Nephron progenitor cell (in vitro differentiated cells): ENCODE results near the gene TESK1.

Source experiments
- DNase-seq: peaks from one replicate; pipeline ENCODE4 v3.0.0; 2021
- H3K27ac Mint-ChIP-seq: 2 replicates; pipeline ENCODE4 v1.8.0; 2021; ENCODE audit warnings: mild to moderate bottlenecking, moderate library complexity, mixed read lengths
- H3K27me3 Mint-ChIP-seq: 2 replicates; pipeline ENCODE4 v1.8.0; 2021; ENCODE audit warnings: mild to moderate bottlenecking, low read depth, mixed read lengths; ENCODE audit not compliant: poor library complexity
- H3K36me3 Mint-ChIP-seq: 2 replicates; pipeline ENCODE4 v1.8.0; 2021; ENCODE audit warnings: low read depth, mixed read lengths
- H3K4me1 Mint-ChIP-seq: 2 replicates; pipeline ENCODE4 v1.8.0; 2021; ENCODE audit warnings: mixed read lengths
- H3K4me3 Mint-ChIP-seq: 2 replicates; pipeline ENCODE4 v1.8.0; 2021; ENCODE audit warnings: mild to moderate bottlenecking, moderate library complexity, mixed read lengths
- H3K9me3 Mint-ChIP-seq: 2 replicates; pipeline ENCODE4 v1.8.0; 2021; ENCODE audit warnings: mild to moderate bottlenecking, moderate library complexity, mixed read lengths
- CTCF ChIP-seq: fragments of 200-600 bp; sonication (generic); IDR thresholded peaks from 2 replicates; pipeline ENCODE4 v1.5.0; 2021; ENCODE audit warnings: antibody characterized with exemption

TESK1 gene

GRCh38 chr9:35564658-35565061 is 40.4 kb upstream of the TESK1 start:
- H3K4me1 Mint-ChIP-seq, result peaks cover 13% of the 10 kb centered on the region
- H3K27ac Mint-ChIP-seq, result no peak overlapping the region
- TF ChIP-seq CTCF, result no peak
- H3K27me3 Mint-ChIP-seq, result peaks cover 9% of the 10 kb centered on the region
- H3K36me3 Mint-ChIP-seq, result no peaks in the 10 kb centered on the region
- H3K9me3 Mint-ChIP-seq, result no peaks in the 10 kb centered on the region
- DNase-seq, result no peak
- H3K4me3 Mint-ChIP-seq, result no peak overlapping the region

- Mint-ChIP-seq H3K4me1 (peaks cover 13% of the 10 kb centered on the region), H3K27ac (no peak overlapping the region), H3K9me3 (no peaks in the 10 kb centered on the region), H3K36me3 (no peaks in the 10 kb centered on the region), H3K27me3 (peaks cover 9% of the 10 kb centered on the region), H3K4me3 (no peak overlapping the region)
- TF ChIP-seq CTCF, result no peak
- no peak for DNase-seq
Measured at GRCh38 chr9:35566417-35566816, 38.6 kb upstream of the TESK1 start.

GRCh38 chr9:35568196-35568595 is 36.9 kb upstream of the TESK1 start:
- no peak overlapping the region for H3K4me3 Mint-ChIP-seq
- no peaks in the 10 kb centered on the region for H3K9me3 Mint-ChIP-seq

GRCh38 chr9:35569206-35569605 is 35.9 kb upstream of the TESK1 start:
- Mint-ChIP-seq H3K27me3 (peaks cover 2% of the 10 kb centered on the region), H3K36me3 (no peaks in the 10 kb centered on the region), H3K4me1 (peaks cover 3% of the 10 kb centered on the region), H3K27ac (no peak overlapping the region), H3K4me3 (no peak overlapping the region), H3K9me3 (no peaks in the 10 kb centered on the region)
- DNase-seq, result no peak
- no peak for TF ChIP-seq CTCF

More at GRCh38 chr9:35568196-35568595, 36.9 kb upstream of the TESK1 start:
- H3K27me3 Mint-ChIP-seq, result peaks cover 5% of the 10 kb centered on the region
- H3K36me3 Mint-ChIP-seq, result no peaks in the 10 kb centered on the region
- H3K27ac Mint-ChIP-seq, result no peak overlapping the region
- H3K4me1 Mint-ChIP-seq, result peaks cover 13% of the 10 kb centered on the region
- no peak for DNase-seq
- no peak for TF ChIP-seq CTCF

GRCh38 chr9:35570709-35571504 is 34.2 kb upstream of the TESK1 start:
- DNase-seq, result no peak
- Mint-ChIP-seq H3K27ac (no peak overlapping the region), H3K9me3 (no peaks in the 10 kb centered on the region), H3K4me1 (no peaks in the 10 kb centered on the region), H3K27me3 (no peaks in the 10 kb centered on the region), H3K36me3 (no peaks in the 10 kb centered on the region), H3K4me3 (no peak overlapping the region)
- no peak for TF ChIP-seq CTCF

GRCh38 chr9:35574578-35575122 is 30.4 kb upstream of the TESK1 start:
- TF ChIP-seq CTCF, result no peak
- Mint-ChIP-seq H3K4me3 (no peak overlapping the region), H3K27ac (no peak overlapping the region), H3K36me3 (peaks cover 4% of the 10 kb centered on the region), H3K4me1 (no peaks in the 10 kb centered on the region), H3K9me3 (peaks cover 8% of the 10 kb centered on the region), H3K27me3 (no peaks in the 10 kb centered on the region)
- no peak for DNase-seq
